ENCODE data around the gene SPDL1.

Gene SPDL1

DNA sequence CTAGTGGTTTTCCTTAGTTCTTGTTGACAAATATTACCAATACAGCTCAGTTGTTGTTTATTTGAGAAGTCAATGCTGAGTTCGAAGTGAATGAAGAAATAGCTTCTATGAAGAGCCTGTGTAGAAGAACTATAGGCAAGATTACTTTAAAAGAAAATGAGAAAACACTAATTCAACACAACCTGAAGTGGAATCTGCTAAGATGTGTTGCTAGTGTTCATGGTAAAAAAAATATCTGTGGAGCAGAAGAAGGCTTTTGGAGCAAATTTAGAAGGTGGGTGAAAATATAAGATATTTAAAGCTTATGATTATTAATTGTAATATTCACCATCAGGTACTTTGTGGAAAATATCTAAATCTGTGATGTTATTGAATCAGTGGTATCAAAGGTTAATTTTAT lies 51.0 kb downstream of the SPDL1 start:
- TF ChIP-seq, protein P1, sequence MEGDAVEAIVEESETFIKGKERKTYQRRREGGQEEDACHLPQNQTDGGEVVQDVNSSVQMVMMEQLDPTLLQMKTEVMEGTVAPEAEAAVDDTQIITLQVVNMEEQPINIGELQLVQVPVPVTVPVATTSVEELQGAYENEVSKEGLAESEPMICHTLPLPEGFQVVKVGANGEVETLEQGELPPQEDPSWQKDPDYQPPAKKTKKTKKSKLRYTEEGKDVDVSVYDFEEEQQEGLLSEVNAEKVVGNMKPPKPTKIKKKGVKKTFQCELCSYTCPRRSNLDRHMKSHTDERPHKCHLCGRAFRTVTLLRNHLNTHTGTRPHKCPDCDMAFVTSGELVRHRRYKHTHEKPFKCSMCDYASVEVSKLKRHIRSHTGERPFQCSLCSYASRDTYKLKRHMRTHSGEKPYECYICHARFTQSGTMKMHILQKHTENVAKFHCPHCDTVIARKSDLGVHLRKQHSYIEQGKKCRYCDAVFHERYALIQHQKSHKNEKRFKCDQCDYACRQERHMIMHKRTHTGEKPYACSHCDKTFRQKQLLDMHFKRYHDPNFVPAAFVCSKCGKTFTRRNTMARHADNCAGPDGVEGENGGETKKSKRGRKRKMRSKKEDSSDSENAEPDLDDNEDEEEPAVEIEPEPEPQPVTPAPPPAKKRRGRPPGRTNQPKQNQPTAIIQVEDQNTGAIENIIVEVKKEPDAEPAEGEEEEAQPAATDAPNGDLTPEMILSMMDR (IDR thresholded peaks at IDR 0.05) = no peak

DNA sequence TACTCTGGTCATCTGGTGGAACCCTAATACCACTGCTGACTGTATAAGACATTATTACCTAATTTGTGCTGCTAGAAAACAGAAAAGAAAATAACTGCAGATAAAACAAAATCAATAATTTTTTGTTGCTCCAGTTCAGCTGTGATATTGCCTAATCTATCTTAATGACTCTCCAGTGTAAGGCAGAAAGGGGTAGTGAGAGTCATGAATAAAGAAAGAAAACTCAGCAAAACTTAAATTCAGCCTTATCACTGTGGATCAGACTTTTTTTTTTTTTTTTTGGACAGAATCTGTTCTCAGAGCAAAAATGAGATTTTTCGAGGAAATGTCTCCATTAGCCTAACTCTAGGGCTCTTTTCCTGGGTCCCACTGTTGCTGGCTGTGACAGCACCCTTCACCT lies 52.4 kb downstream of the SPDL1 start:
- TF ChIP-seq, protein P1 (IDR thresholded peaks at IDR 0.05) = no peak

DNA sequence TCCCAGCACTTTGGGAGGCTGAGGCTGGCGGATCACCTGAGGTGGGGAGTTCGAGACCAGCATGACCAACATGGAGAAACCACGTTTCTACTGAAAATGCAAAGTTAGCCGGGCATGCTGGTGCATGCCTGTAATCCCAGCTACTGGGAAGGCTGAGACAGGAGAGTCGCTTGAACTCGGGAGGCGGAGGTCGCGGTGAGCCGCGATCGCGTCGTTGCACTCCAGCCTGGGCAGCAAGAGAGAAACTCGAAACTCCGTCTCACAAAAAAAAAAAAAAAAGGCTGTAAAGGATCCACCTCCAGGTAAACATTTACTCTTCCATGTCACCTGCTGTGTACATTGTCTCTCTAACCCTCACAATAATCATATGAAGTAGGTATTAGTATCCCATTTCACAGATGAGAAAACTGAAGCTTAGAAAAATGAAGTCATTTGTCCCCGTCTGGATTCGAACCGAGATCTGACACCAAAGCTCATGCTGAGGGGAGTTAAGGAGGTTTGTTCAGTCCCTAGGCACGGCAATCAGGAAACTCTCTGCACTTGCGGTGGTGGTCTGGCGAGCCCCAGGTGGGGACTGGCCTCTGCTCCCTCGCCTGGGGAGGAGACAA lies 53.0 kb downstream of the SPDL1 start:
- TF ChIP-seq, protein P1 (IDR thresholded peaks at IDR 0.05) = no peak

DNA sequence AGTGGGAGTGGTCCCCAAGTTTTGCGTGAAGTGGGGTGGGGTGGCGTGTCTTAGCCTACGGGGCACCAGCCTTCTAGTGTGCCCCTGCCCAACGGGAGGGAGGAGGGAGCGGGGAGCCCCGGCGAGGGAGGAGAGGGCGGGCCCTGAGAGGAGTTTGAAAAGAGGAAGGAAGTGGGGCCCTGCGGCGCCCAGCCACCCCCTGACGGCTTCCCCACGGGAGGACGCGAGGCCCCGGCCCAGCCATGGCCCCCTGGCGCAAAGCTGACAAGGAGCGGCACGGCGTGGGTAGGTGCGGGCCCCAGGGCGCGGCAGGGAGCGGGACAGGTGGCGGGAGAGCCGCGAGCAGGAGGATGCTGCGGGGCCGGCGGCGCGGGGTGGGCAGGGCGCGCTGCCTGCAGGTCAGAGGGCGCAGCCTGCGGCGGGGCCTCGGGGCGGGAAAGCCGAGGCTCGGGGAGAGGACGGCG lies 53.5 kb downstream of the SPDL1 start, which contains the start of gene DOCK2:
Gene DOCK2 (plus strand): TSS at position 191 of the 464 bp plus-strand sequence. CDS start 52 bp downstream, at position 243.
- TF ChIP-seq, protein P1 (IDR thresholded peaks at IDR 0.05) = no peak

DNA sequence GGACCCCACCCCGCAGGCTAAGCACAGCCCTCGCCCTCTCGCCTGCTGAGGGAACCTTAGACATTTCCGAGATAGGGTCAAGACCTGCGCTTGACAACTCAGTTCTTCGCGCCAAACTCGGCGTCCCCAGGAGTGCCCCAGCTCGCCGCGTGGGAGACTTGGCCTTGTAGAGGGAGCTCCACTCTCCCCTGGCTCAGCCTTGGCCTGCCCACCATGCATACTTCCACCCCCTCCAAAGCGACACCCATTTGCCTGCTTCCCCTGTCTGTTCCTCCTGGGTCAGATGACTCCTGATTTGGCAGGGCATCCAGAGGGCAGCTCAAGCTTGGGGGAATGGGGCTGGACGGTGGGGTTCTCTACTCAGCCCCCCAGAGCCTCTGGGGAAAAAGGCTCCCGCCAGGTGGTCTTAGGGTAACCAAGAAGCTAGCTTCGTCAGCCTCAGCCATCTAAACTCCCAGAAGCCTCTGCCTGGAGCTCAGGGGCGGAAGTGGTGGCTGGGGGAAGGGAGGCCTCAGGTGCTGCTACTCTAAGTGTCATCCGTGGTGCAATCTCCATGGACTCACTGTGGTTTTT lies 54.1 kb downstream of the SPDL1 start:
- TF ChIP-seq, protein P1 (IDR thresholded peaks at IDR 0.05) = no peak

DNA sequence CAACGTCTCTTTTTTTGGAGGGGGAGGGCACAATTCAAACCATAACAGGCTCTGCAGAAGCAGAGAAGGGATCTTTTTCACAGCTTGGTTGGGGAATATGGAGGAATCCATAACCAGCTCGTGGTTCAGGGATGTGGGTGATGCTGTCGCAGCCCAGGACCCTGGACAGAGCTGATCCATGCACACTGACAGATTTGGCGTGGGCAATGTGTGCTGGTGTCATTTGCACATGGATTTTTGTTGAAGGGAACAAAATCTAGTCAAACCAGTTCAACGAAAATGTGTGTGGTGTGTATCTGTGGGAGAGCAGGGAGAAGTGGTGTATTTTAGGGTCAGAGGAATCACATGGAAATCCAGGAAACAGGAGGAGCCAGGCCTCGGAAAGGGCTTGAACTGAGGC lies 57.7 kb downstream of the SPDL1 start:
- TF ChIP-seq, protein P1 (IDR thresholded peaks at IDR 0.05) = no peak

DNA sequence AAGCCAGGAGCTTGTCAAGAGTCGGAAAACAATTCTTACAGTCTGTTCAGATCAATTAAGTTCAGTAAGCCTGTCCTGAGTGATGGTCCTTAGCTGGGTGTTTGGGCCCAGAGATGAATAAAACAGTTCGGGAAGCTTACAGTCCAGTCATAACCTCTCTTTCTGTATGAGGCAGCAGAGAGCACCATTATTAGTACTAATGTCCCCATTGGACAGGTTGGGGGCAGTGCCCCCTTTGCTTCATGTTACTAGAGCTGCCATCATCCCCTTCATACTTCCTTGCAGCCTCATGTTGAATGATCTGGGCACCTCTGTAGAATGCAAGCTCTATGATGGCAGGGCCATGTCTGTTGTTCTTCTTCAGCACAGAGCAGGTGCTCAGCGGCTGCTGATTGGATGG lies 63.3 kb downstream of the SPDL1 start:
- TF ChIP-seq, protein P1 (IDR thresholded peaks at IDR 0.05) = no peak

All from LNCAP (cell line).